ENCODE data around the gene CTDSPL. TPM values are rescaled to one million over a fixed set of nuclear protein-coding genes. Genes with fewer than 3 reads are reported as not detected.

Gene CTDSPL
- total RNA-seq, 1 donor from 2014 or later: 41.5 TPM

DNA sequence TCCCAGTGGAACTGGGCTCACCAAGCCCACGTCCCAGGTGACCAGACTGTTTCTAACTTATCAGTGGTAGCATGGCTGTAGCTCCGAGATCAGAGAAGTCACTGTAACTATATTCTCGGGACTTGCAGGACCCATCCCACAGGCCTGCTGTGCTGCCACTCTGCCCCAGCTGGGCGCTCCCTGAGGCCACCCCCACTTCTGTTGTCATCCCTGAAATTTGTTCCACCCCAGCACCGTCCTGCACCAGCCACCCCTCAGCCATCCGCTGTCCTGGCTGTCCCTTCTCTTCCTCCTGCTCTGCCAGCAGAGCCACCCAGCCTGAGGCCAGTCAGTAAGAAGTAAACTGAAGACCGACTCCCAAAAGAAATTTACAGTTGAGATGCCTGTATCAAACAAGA, 95.9 kb downstream of the CTDSPL start:
- Mint-ChIP-seq H3K9me3 (ENCODE audit: low read depth) (peaks cover 1% of the 10 kb centered on the region), H3K27me3 (ENCODE audit: low read depth) (no peaks in the 10 kb centered on the region), H3K27ac (ENCODE audit: unreplicated experiment) (peak overlapping the region; percentile 84), H3K4me3 (ENCODE audit: unreplicated experiment) (no peak overlapping the region), H3K36me3 (ENCODE audit: low read depth) (peaks cover 5% of the 10 kb centered on the region), H3K4me1 (ENCODE audit: low read depth) (peaks cover 37% of the 10 kb centered on the region)
- no peak for DNase-seq (ENCODE audit: low spot score)
- TF ChIP-seq CTCF (IDR thresholded peaks at IDR 0.05): no peak

DNA sequence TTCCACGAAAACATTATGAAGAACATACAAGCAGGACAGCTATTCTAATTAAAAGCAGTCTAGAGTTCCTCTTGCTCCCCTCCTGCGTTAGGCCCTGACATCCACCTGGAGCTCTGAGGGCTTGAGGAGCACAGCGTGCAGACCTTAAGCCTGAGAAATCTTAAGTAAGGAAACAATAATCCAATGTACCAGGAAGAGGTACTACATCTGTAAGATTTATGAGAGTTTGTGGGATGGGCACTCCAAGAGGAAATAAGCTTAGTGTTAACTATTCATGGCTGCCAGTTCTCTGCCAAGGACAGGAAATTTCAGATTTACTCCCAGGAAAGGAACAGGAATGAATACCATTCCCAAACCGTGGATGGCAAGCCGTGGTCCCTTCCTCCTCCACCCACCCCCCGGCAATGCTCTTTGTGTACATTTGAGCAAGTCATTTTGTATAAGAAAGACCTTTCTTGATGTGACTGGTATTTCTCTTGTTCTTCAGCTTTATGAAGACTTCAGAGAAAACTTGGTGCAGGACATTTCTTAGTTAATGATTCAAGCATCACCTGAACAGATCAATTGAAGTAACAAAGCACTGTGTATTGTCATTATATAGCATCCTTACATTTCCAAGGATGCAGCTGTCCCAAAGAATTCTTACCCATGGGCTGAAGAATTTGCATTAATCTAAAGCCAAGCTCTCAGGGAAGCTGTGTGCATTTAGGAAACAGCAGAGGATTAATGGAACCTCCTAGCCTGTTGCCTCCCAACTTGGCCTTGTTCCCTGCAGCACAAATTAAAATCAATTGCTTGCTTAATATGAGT, 100.1 kb downstream of the CTDSPL start:
- TF ChIP-seq CTCF (IDR thresholded peaks at IDR 0.05): no peak
- Mint-ChIP-seq H3K27ac (ENCODE audit: unreplicated experiment) (peak overlapping the region; percentile 62), H3K4me3 (ENCODE audit: unreplicated experiment) (no peak overlapping the region), H3K27me3 (ENCODE audit: low read depth) (no peaks in the 10 kb centered on the region), H3K9me3 (ENCODE audit: low read depth) (no peaks in the 10 kb centered on the region), H3K4me1 (ENCODE audit: low read depth) (peaks cover 39% of the 10 kb centered on the region), H3K36me3 (ENCODE audit: low read depth) (peaks cover 4% of the 10 kb centered on the region)
- DNase-seq (ENCODE audit: low spot score): no peak

GRCh38 chr3:37963016-37963415, 101.3 kb downstream of the CTDSPL start:
- DNase-seq (ENCODE audit: low spot score): no peak
- TF ChIP-seq CTCF (IDR thresholded peaks at IDR 0.05): no peak
- H3K27ac Mint-ChIP-seq (ENCODE audit: unreplicated experiment): peak overlapping the region; percentile 77
- H3K4me1 Mint-ChIP-seq (ENCODE audit: low read depth): peaks cover 33% of the 10 kb centered on the region
- no peaks in the 10 kb centered on the region for H3K9me3 Mint-ChIP-seq (ENCODE audit: low read depth)
- H3K36me3 Mint-ChIP-seq (ENCODE audit: low read depth): peaks cover 4% of the 10 kb centered on the region
- no peaks in the 10 kb centered on the region for H3K27me3 Mint-ChIP-seq (ENCODE audit: low read depth)
- H3K4me3 Mint-ChIP-seq (ENCODE audit: unreplicated experiment): no peak overlapping the region

GRCh38 chr3:37963635-37964034, 102.0 kb downstream of the CTDSPL start:
- Mint-ChIP-seq H3K36me3 (ENCODE audit: low read depth) (peaks cover 5% of the 10 kb centered on the region), H3K4me1 (ENCODE audit: low read depth) (peaks cover 33% of the 10 kb centered on the region), H3K27ac (ENCODE audit: unreplicated experiment) (no peak overlapping the region), H3K4me3 (ENCODE audit: unreplicated experiment) (no peak overlapping the region), H3K27me3 (ENCODE audit: low read depth) (no peaks in the 10 kb centered on the region), H3K9me3 (ENCODE audit: low read depth) (no peaks in the 10 kb centered on the region)
- no peak for TF ChIP-seq CTCF (IDR thresholded peaks at IDR 0.05)
- no peak for DNase-seq (ENCODE audit: low spot score)

DNA sequence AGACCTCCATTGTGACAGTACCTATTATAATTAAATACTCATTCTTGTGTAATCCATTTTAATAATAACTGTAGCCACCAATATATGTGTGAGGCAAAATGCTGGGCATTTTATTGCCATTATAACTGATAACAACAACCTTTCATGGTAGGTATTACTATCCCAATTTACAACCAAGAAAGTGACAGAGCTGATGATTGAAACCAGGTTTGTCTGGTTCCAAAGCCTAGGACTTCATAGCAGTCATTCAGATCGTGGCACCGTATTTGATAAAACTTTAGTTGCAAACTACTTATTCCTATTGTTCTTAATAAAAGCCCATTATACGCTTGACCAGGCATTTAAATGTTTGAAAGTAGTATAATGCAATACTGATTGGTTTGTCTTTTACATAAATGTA, 102.5 kb downstream of the CTDSPL start:
- Mint-ChIP-seq H3K4me1 (ENCODE audit: low read depth) (peaks cover 33% of the 10 kb centered on the region), H3K27me3 (ENCODE audit: low read depth) (no peaks in the 10 kb centered on the region), H3K27ac (ENCODE audit: unreplicated experiment) (no peak overlapping the region), H3K9me3 (ENCODE audit: low read depth) (no peaks in the 10 kb centered on the region), H3K4me3 (ENCODE audit: unreplicated experiment) (no peak overlapping the region), H3K36me3 (ENCODE audit: low read depth) (peaks cover 5% of the 10 kb centered on the region)
- DNase-seq (ENCODE audit: low spot score): no peak
- no peak for TF ChIP-seq CTCF (IDR thresholded peaks at IDR 0.05)

All from chondrocyte (in vitro differentiated cells).